Smooth muscle cell of the pulmonary artery (primary cell): Measurements from ENCODE around the gene ANXA11. TPM values are rescaled to one million over a fixed set of nuclear protein-coding genes. Genes with fewer than 3 reads are reported as not detected.

ENCODE experiments used
- total RNA-seq: library from RNA; depleted of rRNA; stranded (reverse); fragments of >200 nt; gene quantifications from 2 replicates; pipeline ENCODE4 v1.2.3, GENCODE V29; 2014

The ANXA11 gene
- 60.9 and 78.7 TPM in 2 replicates for total RNA-seq

DNA sequence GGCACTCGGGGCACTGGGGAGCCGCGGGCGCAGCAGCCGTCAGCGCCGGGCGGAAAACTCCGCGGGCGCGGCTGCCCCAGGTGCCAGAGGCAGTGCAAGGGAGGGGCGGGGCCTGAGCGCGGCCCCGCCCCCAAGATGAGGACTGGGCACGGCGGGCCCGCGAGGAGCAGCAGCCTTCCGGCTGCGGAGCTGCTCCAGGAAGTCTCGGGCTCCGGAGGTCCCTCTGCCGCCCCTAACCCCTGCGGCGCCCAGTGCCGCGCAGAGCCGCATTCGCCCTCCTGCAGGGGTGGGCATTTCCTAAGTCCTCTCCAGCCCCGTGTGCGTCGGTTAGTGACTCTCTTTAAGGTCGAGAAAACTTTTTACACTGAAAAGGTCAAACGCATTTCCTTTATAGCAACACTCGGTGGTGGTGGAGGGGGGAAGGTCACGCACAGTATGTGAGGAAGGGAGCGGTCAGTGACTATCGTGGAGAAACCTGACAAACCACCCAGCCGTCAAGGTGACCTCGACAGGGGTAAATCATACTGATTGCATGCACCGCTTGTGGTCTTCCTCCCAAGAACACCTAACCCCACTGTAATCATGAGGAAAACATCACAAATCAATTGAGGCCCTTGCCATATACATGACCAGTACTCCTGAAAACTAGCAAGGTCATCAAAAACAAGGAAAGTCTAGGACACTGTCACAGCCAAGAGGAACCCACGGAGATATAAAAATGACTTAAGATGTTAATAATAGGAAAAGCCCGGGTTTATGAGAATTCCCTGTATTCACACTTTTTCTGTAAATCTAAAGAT is at the start of gene ANXA11:
Gene ANXA11 (minus strand): TSS at position 61 of the 800 bp plus-strand sequence. CDS start 32,676 bp downstream, outside the sequence.

GRCh38 chr10:80132299-80133139 is 72.8 kb downstream of the ANXA11 start, which contains the start of gene PLAC9:
PLAC9 (plus strand) TSS chr10:80132730; CDS start chr10:80132763, 33 bp downstream.

Other genes starting within 250 kb of the ANXA11 start
- gene TMEM254, start 126.9 kb downstream of the ANXA11 start, total RNA-seq, result 8.7 and 9.5 TPM in 2 replicates
- 8.0 and 18.2 TPM in 2 replicates for gene PLAC9, start 72.8 kb downstream of the ANXA11 start, total RNA-seq
- gene MAT1A, start 84.1 kb upstream of the ANXA11 start, total RNA-seq, result not detected in 2 replicates
- not detected in 2 replicates for gene DYDC1, start 151.2 kb upstream of the ANXA11 start, total RNA-seq
- not detected in 2 replicates for gene DYDC2, start 151.2 kb upstream of the ANXA11 start, total RNA-seq
- 5.4 and 8.9 TPM in 2 replicates for gene PRXL2A, start 203.0 kb upstream of the ANXA11 start, total RNA-seq
- gene TSPAN14, start 248.8 kb upstream of the ANXA11 start, total RNA-seq, result 21.5 and 36.8 TPM in 2 replicates